OCI-LY3 (cell line): Measurements from ENCODE around the gene TSHR.

ENCODE experiments used
- EZH2phosphoT487 ChIP-seq: fragments of 200-600 bp; shearing (Covaris generic); IDR thresholded peaks from 2 replicates; pipeline ENCODE4 v1.6.1; 2018; ENCODE audit warnings: antibody characterized with exemption, mixed run types, low read depth
- TF ChIP-seq, protein P1 (sequence below): fragments of 200-600, 300-600 bp; sonication (generic); IDR thresholded peaks from 2 replicates; pipeline ENCODE4 v1.5.1; 2014; ENCODE audit warnings: antibody characterized with exemption, low read length, low read depth

GRCh38 chr14:81192594-81192993, 237.2 kb downstream of the TSHR start:
- TF ChIP-seq, protein P1, sequence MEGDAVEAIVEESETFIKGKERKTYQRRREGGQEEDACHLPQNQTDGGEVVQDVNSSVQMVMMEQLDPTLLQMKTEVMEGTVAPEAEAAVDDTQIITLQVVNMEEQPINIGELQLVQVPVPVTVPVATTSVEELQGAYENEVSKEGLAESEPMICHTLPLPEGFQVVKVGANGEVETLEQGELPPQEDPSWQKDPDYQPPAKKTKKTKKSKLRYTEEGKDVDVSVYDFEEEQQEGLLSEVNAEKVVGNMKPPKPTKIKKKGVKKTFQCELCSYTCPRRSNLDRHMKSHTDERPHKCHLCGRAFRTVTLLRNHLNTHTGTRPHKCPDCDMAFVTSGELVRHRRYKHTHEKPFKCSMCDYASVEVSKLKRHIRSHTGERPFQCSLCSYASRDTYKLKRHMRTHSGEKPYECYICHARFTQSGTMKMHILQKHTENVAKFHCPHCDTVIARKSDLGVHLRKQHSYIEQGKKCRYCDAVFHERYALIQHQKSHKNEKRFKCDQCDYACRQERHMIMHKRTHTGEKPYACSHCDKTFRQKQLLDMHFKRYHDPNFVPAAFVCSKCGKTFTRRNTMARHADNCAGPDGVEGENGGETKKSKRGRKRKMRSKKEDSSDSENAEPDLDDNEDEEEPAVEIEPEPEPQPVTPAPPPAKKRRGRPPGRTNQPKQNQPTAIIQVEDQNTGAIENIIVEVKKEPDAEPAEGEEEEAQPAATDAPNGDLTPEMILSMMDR = no peak
- no peak for TF ChIP-seq EZH2phosphoT487
